ENCODE measurements around the gene DYNC1LI1. TPM values are rescaled to one million over a fixed set of nuclear protein-coding genes. Genes with fewer than 3 reads are reported as not detected.
"Not testable (repeated sequence)": the region's sequence is repeated elsewhere in the genome, so short reads cannot be mapped to it uniquely, and the experiment has no call there.

The DYNC1LI1 gene
- total RNA-seq, 1 experiment from 2014 or later = 30.1 TPM

DNA sequence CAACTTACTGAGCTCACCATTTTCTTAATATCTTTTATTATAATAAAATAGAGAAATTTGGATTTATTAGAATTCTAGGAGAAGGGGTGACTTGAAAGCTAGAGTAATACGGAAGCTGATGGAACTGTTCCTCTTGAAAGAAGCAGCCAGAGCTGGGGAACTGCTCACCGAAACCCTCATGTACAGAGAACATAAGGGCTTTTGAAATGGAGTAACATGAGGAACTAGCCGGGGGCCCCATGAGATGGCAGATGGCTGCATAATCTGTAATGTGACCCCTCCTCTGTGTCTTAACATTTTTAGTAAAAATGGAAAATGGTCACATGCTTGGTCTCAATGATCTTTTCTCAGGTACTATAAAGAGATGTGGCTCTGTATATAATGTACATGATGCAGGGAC is 15.7 kb upstream of the DYNC1LI1 start:
- Histone ChIP-seq H3K79me2 (ENCODE audit: low read depth) (no peaks in the 10 kb centered on the region), H3K27ac (no peak overlapping the region), H3K4me3 (no peak overlapping the region), H3K27me3 (ENCODE audit: insufficient read depth, low read depth) (no peaks in the 10 kb centered on the region), H3K9me2 (ENCODE audit: insufficient read depth) (no peaks in the 10 kb centered on the region), H3K36me3 (ENCODE audit: low read depth) (no peaks in the 10 kb centered on the region), H4K20me1 (ENCODE audit: insufficient read depth) (no peaks in the 10 kb centered on the region), H2AFZ (no peak overlapping the region), H3K4me2 (no peak overlapping the region), H3K9me3 (ENCODE audit: insufficient read depth, low read depth) (no peaks in the 10 kb centered on the region), H3K4me1 (replicated peaks; ENCODE audit: insufficient read depth) (no peaks in the 10 kb centered on the region), H3F3A (ENCODE audit: insufficient read depth, low read depth) (no peaks in the 10 kb centered on the region)
- POLR2A ChIA-PET (ENCODE audit: unreplicated experiment) = interaction anchor here (0.6 kb wide), 1 partner anchor 10 kb away, joined by 8 read pairs; no protein-coding TSS in a partner anchor
- intact Hi-C loops (cut with micrococcal nuclease; ENCODE audit: unreplicated experiment) = no loop called here
- DNase-seq = no peak
- TF ChIP-seq CTCF (conservative IDR thresholded peaks at IDR 0.05) = no peak
- TF ChIP-seq EZH2 (IDR thresholded peaks at IDR 0.05; ENCODE audit: low read depth) = no peak
- no TSS peak for BruUV-seq (replicated peaks)
- CTCF ChIA-PET = no interaction called here

GRCh38 chr3:32584660-32585059 is 14.0 kb upstream of the DYNC1LI1 start:
- H4K20me1 ChIP-seq (ENCODE audit: insufficient read depth) = no peaks in the 10 kb centered on the region
- ChIA-PET CTCF (interaction anchor here (0.5 to 0.6 kb wide), 2 partner anchors 63 to 490 kb away, joined by 3 to 5 read pairs; no protein-coding TSS in a partner anchor), POLR2A (ENCODE audit: unreplicated experiment) (no interaction called here)
- intact Hi-C loops (cut with micrococcal nuclease; ENCODE audit: unreplicated experiment) = no loop called here
- no peaks in the 10 kb centered on the region for H3K79me2 ChIP-seq (ENCODE audit: low read depth)
- no peaks in the 10 kb centered on the region for H3K27me3 ChIP-seq (ENCODE audit: insufficient read depth, low read depth)
- no peaks in the 10 kb centered on the region for H3K9me3 ChIP-seq (ENCODE audit: insufficient read depth, low read depth)
- H3K27ac ChIP-seq = no peak overlapping the region
- H3F3A ChIP-seq (ENCODE audit: insufficient read depth, low read depth) = no peaks in the 10 kb centered on the region
- no peaks in the 10 kb centered on the region for H3K9me2 ChIP-seq (ENCODE audit: insufficient read depth)
- no TSS peak for BruUV-seq (replicated peaks)
- H3K36me3 ChIP-seq (ENCODE audit: low read depth) = no peaks in the 10 kb centered on the region
- no peak overlapping the region for H3K4me2 ChIP-seq
- TF ChIP-seq CTCF (conservative IDR thresholded peaks at IDR 0.05) (no peak), EZH2 (IDR thresholded peaks at IDR 0.05; ENCODE audit: low read depth) (no peak)
- no peak overlapping the region for H3K4me3 ChIP-seq
- H3K4me1 ChIP-seq (replicated peaks; ENCODE audit: insufficient read depth) = no peaks in the 10 kb centered on the region
- DNase-seq = no peak
- H2AFZ ChIP-seq = no peak overlapping the region

DNA sequence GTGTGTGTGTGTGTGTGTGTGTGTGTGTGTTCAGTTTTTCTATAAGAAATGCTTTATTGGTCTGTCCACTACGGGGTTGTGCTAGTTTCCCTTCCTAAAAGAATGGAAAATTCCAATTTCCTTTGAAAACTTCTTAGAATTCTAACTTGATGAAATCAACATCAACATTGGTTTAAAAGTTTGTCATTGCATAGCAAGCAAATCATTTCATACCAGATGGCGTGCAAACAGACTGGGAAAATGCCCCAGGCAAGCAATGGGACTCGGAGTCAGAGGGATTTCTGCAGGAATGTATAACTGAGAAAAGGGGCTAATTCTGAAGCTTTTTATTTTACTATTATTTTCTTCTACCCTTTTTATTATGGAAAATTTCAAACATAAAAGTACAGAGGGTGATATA is 13.1 kb upstream of the DYNC1LI1 start:
- CTCF ChIA-PET = no interaction called here
- Histone ChIP-seq H2AFZ (no peak overlapping the region), H3K27ac (no peak overlapping the region), H3K4me2 (no peak overlapping the region), H3K36me3 (ENCODE audit: low read depth) (no peaks in the 10 kb centered on the region), H3K4me1 (replicated peaks; ENCODE audit: insufficient read depth) (no peaks in the 10 kb centered on the region), H3K9me2 (ENCODE audit: insufficient read depth) (no peaks in the 10 kb centered on the region), H3K4me3 (no peak overlapping the region), H3K9me3 (ENCODE audit: insufficient read depth, low read depth) (no peaks in the 10 kb centered on the region), H4K20me1 (ENCODE audit: insufficient read depth) (no peaks in the 10 kb centered on the region), H3F3A (ENCODE audit: insufficient read depth, low read depth) (no peaks in the 10 kb centered on the region), H3K79me2 (ENCODE audit: low read depth) (no peaks in the 10 kb centered on the region), H3K27me3 (ENCODE audit: insufficient read depth, low read depth) (no peaks in the 10 kb centered on the region)
- POLR2A ChIA-PET (ENCODE audit: unreplicated experiment) = no interaction called here
- no peak for DNase-seq
- intact Hi-C loops (cut with micrococcal nuclease; ENCODE audit: unreplicated experiment) = no loop called here
- BruUV-seq (replicated peaks) = no TSS peak
- TF ChIP-seq EZH2 (IDR thresholded peaks at IDR 0.05; ENCODE audit: low read depth) (no peak), CTCF (conservative IDR thresholded peaks at IDR 0.05) (no peak)

- H3K79me2 ChIP-seq (ENCODE audit: low read depth); DNase-seq; POLR2A ChIA-PET (ENCODE audit: unreplicated experiment); H3K4me2 ChIP-seq; BruUV-seq (replicated peaks); H3K36me3 ChIP-seq (ENCODE audit: low read depth); H3K27me3 ChIP-seq (ENCODE audit: insufficient read depth, low read depth); H3K4me3 ChIP-seq; H3K9me2 ChIP-seq (ENCODE audit: insufficient read depth); H4K20me1 ChIP-seq (ENCODE audit: insufficient read depth); H3F3A ChIP-seq (ENCODE audit: insufficient read depth, low read depth); H3K9me3 ChIP-seq (ENCODE audit: insufficient read depth, low read depth); H3K4me1 ChIP-seq (replicated peaks; ENCODE audit: insufficient read depth); CTCF ChIA-PET; intact Hi-C loops (cut with micrococcal nuclease; ENCODE audit: unreplicated experiment); H2AFZ ChIP-seq; H3K27ac ChIP-seq: not testable (repeated sequence)
Observed at GRCh38 chr3:32578669-32579068, 8.0 kb upstream of the DYNC1LI1 start.
